GM12873 (cell line): ENCODE results near the gene ETDC.

ENCODE experiments used
- TF ChIP-seq, protein P1 (sequence below): IDR thresholded peaks from 2 replicates; pipeline ENCODE4 v1.5.1; 2012; ENCODE audit warnings: low read depth, mild to moderate bottlenecking, moderate library complexity, low read length, control low read depth; ENCODE audit not compliant: insufficient read depth; ENCODE audit errors: missing control alignments

The ETDC gene

GRCh38 chrX:135302269-135302873 lies 6.9 kb upstream of the ETDC start:
- TF ChIP-seq, protein P1, sequence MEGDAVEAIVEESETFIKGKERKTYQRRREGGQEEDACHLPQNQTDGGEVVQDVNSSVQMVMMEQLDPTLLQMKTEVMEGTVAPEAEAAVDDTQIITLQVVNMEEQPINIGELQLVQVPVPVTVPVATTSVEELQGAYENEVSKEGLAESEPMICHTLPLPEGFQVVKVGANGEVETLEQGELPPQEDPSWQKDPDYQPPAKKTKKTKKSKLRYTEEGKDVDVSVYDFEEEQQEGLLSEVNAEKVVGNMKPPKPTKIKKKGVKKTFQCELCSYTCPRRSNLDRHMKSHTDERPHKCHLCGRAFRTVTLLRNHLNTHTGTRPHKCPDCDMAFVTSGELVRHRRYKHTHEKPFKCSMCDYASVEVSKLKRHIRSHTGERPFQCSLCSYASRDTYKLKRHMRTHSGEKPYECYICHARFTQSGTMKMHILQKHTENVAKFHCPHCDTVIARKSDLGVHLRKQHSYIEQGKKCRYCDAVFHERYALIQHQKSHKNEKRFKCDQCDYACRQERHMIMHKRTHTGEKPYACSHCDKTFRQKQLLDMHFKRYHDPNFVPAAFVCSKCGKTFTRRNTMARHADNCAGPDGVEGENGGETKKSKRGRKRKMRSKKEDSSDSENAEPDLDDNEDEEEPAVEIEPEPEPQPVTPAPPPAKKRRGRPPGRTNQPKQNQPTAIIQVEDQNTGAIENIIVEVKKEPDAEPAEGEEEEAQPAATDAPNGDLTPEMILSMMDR, result no peak

DNA sequence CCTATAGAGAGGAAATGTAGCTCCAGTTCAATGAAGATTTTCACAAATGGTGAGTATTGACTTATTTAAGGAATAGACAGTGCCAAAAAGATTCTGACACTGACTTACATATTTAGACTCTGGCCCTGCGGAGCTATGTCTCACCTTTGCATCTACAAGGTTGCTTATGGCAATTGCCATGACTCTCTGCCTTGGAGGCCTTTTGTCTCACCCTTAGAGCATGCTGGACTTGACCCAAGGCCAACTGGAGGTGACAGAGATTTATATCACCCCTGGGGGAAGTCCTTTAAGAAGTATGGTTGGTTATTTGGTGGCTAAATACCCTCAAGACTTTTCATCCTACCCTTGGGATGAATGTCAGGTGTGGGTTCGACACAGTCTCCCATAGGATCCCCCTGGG lies 4.5 kb upstream of the ETDC start:
- TF ChIP-seq, protein P1, result no peak

DNA sequence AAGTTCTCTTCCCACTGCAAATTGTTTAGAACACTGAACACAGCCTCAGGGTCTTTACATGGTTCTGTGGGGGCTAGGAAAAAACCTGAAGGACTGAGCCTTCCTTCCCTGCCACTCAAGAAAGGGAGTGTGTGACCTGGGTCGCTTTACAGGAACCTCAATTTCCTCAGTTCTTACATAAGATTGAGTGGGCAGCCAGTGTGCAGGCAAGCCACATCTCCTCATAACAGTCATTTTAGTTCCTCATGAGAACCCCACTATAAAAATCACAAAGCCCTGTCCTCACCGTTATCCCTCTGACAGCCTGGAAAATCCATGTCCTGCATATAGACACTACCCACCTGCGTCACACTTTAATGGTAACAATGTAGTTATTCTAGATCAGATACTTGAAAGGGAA lies 2.1 kb upstream of the ETDC start:
- TF ChIP-seq, protein P1, result no peak

DNA sequence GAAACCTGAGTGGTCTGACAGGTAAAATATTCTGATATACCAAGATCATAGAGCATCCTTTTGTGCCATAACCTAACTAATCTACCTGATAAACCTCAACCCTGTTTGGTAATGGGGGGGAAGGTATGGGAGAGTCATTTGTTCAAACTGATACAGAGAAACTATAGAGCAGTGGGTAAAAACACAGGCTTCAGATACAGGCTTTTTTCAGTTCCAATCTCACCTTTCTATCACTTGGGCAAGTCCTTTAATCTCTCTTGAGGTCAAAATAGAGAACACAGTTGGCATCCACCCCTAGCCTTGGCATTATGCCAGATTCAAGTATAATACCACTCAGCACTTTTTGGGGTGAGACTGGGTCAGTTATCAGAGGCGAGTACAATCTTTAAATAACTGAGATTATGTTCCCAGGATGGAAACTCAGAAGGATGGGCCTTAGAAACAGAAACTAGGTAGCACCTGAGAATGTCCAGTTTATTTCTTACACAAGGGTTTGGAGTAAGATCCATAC lies 880 bp upstream of the ETDC start:
- TF ChIP-seq, protein P1, result no peak

DNA sequence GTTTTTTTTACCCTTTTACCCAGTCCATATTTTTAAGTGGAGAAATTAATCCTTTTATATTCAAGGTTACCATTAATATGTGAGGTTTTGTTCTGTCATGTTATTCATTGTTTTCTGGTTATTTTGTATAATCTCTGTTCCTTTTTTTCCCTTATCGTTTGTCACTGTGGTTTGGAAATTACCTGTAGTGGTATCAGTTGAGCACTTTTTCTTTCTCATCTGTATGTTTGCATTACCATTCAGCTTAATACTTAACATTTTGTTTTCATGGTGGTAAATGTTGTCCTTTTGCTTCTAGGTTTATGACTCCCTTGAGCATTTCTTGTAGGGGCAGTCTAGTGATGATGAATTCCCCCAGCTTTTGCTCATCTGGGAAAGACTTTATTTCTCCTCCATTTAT lies 6.6 kb downstream of the ETDC start:
- TF ChIP-seq, protein P1, result no peak

- TF ChIP-seq, protein P1, result no peak
Measured at GRCh38 chrX:135324463-135324862, 15.2 kb downstream of the ETDC start.

- TF ChIP-seq, protein P1, result no peak
Measured at GRCh38 chrX:135327299-135327698, 18.0 kb downstream of the ETDC start.
